ENCODE results near the gene TMEM259.

GRCh38 chr19:966485-967088 is 54.3 kb downstream of the TMEM259 start:
- TF ChIP-seq CTCF (IDR thresholded peaks at IDR 0.05), result no peak
- no peak for TF ChIP-seq POLR2A (IDR thresholded peaks at IDR 0.05)
- no peak for TF ChIP-seq POLR2AphosphoS5 (IDR thresholded peaks at IDR 0.05)

Data from gastroesophageal sphincter (tissue), 3 donors.